ENCODE measurements around the gene MYO5A. TPM values are rescaled to one million over a fixed set of nuclear protein-coding genes. Genes with fewer than 3 reads are reported as not detected.

Gene MYO5A
- polyA plus RNA-seq, 1 donor (not counting 4 experiments of a cell fraction or from before 2014, with no cell fraction given): 53.8 TPM

GRCh38 chr15:52532427-52532826 lies 3.7 kb upstream of the MYO5A start:
- DNase-seq (ENCODE audit: low read depth, low spot score) (no peak), FAIRE-seq (no peak)
- TF ChIP-seq CTCF (optimal IDR thresholded peaks at IDR 0.05 in 1 of 3, IDR thresholded peaks at IDR 0.05 in 1 of 3, conservative IDR thresholded peaks at IDR 0.05 in 1 of 3; ENCODE audit: extremely low read depth in 1 of 3, insufficient read depth in 2 of 3, low read length in 3 of 3) (no peak), EZH2 (IDR thresholded peaks at IDR 0.05; ENCODE audit: low read length) (no peak)
- Histone ChIP-seq H3K9ac (ENCODE audit: control insufficient read depth, extremely low read depth, insufficient read depth, low read length) (no peak overlapping the region), H3K79me2 (ENCODE audit: control insufficient read depth, insufficient read depth, low read length) (peaks cover 9% of the 10 kb centered on the region), H3K9me3 (ENCODE audit: control insufficient read depth, low read depth, low read length) (no peaks in the 10 kb centered on the region), H3K27ac (ENCODE audit: control insufficient read depth, insufficient read depth, low read length) (no peak overlapping the region), H3K4me1 (ENCODE audit: control insufficient read depth, extremely low read depth, insufficient read depth, low read length) (peaks cover 11% of the 10 kb centered on the region), H3K27me3 (ENCODE audit: control insufficient read depth, extremely low read depth, insufficient read depth, low read length) (no peaks in the 10 kb centered on the region), H4K20me1 (ENCODE audit: control insufficient read depth, extremely low read depth, insufficient read depth, low read length) (no peaks in the 10 kb centered on the region), H3K36me3 (ENCODE audit: control insufficient read depth in 2 of 2, extremely low read depth in 1 of 2, insufficient read depth in 2 of 2, low read length in 2 of 2) (no peaks in the 10 kb centered on the region), H2AFZ (ENCODE audit: control insufficient read depth, low read length) (no peak overlapping the region), H3K4me3 (ENCODE audit: control insufficient read depth in 2 of 3, extremely low read depth in 1 of 3, insufficient read depth in 2 of 3, low read depth in 1 of 3, low read length in 3 of 3) (no peak overlapping the region), H3K9me1 (ENCODE audit: control insufficient read depth, extremely low read depth, insufficient read depth, low read length) (no peaks in the 10 kb centered on the region), H3K4me2 (ENCODE audit: control insufficient read depth, extremely low read depth, insufficient read depth, low read depth, low read length) (no peak overlapping the region)
- dilution Hi-C loops (cut with MboI; ENCODE audit: extremely low pct_ligation_motif_present, low sequenced_read_pairs): no loop called here

GRCh38 chr15:52529940-52530339 lies 1.3 kb upstream of the MYO5A start:
- Histone ChIP-seq H3K9ac (ENCODE audit: control insufficient read depth, extremely low read depth, insufficient read depth, low read length) (no peak overlapping the region), H3K4me2 (ENCODE audit: control insufficient read depth, extremely low read depth, insufficient read depth, low read depth, low read length) (peak overlapping the region; percentile 91), H3K36me3 (ENCODE audit: control insufficient read depth in 2 of 2, extremely low read depth in 1 of 2, insufficient read depth in 2 of 2, low read length in 2 of 2) (no peaks in the 10 kb centered on the region), H4K20me1 (ENCODE audit: control insufficient read depth, extremely low read depth, insufficient read depth, low read length) (no peaks in the 10 kb centered on the region), H3K27me3 (ENCODE audit: control insufficient read depth, extremely low read depth, insufficient read depth, low read length) (no peaks in the 10 kb centered on the region), H3K9me1 (ENCODE audit: control insufficient read depth, extremely low read depth, insufficient read depth, low read length) (no peaks in the 10 kb centered on the region), H3K4me3 (ENCODE audit: control insufficient read depth in 2 of 3, extremely low read depth in 1 of 3, insufficient read depth in 2 of 3, low read depth in 1 of 3, low read length in 3 of 3) (peak overlapping the region in 1 of 3 experiments; percentile 83), H3K4me1 (ENCODE audit: control insufficient read depth, extremely low read depth, insufficient read depth, low read length) (peaks cover 23% of the 10 kb centered on the region), H3K79me2 (ENCODE audit: control insufficient read depth, insufficient read depth, low read length) (peaks cover 32% of the 10 kb centered on the region), H3K27ac (ENCODE audit: control insufficient read depth, insufficient read depth, low read length) (no peak overlapping the region), H3K9me3 (ENCODE audit: control insufficient read depth, low read depth, low read length) (no peaks in the 10 kb centered on the region), H2AFZ (ENCODE audit: control insufficient read depth, low read length) (no peak overlapping the region)
- no peak for DNase-seq (ENCODE audit: low read depth, low spot score)
- no peak for FAIRE-seq
- no peak for TF ChIP-seq EZH2 (IDR thresholded peaks at IDR 0.05; ENCODE audit: low read length)
- dilution Hi-C loops (cut with MboI; ENCODE audit: extremely low pct_ligation_motif_present, low sequenced_read_pairs): no loop called here

- H4K20me1 ChIP-seq (ENCODE audit: control insufficient read depth, extremely low read depth, insufficient read depth, low read length): no peaks in the 10 kb centered on the region
- peaks cover 37% of the 10 kb centered on the region for H3K79me2 ChIP-seq (ENCODE audit: control insufficient read depth, insufficient read depth, low read length)
- peak overlapping the region; percentile 92 for H2AFZ ChIP-seq (ENCODE audit: control insufficient read depth, low read length)
- no peaks in the 10 kb centered on the region for H3K36me3 ChIP-seq (ENCODE audit: control insufficient read depth in 2 of 2, extremely low read depth in 1 of 2, insufficient read depth in 2 of 2, low read length in 2 of 2)
- TF ChIP-seq EZH2 (IDR thresholded peaks at IDR 0.05; ENCODE audit: low read length) (no peak), CTCF (optimal IDR thresholded peaks at IDR 0.05 in 1 of 3, IDR thresholded peaks at IDR 0.05 in 1 of 3, conservative IDR thresholded peaks at IDR 0.05 in 1 of 3; ENCODE audit: extremely low read depth in 1 of 3, insufficient read depth in 2 of 3, low read length in 3 of 3) (no peak)
- H3K27ac ChIP-seq (ENCODE audit: control insufficient read depth, insufficient read depth, low read length): peak overlapping the region; percentile 34
- H3K27me3 ChIP-seq (ENCODE audit: control insufficient read depth, extremely low read depth, insufficient read depth, low read length): no peaks in the 10 kb centered on the region
- dilution Hi-C loops (cut with MboI; ENCODE audit: extremely low pct_ligation_motif_present, low sequenced_read_pairs): no loop called here
- H3K4me2 ChIP-seq (ENCODE audit: control insufficient read depth, extremely low read depth, insufficient read depth, low read depth, low read length): peak overlapping the region; percentile 91
- peak overlapping the region; percentile 57 to 83 (median 78) for H3K4me3 ChIP-seq (ENCODE audit: control insufficient read depth in 2 of 3, extremely low read depth in 1 of 3, insufficient read depth in 2 of 3, low read depth in 1 of 3, low read length in 3 of 3)
- H3K9me3 ChIP-seq (ENCODE audit: control insufficient read depth, low read depth, low read length): no peaks in the 10 kb centered on the region
- H3K9ac ChIP-seq (ENCODE audit: control insufficient read depth, extremely low read depth, insufficient read depth, low read length): peak overlapping the region; percentile 70
- FAIRE-seq: no peak
- H3K4me1 ChIP-seq (ENCODE audit: control insufficient read depth, extremely low read depth, insufficient read depth, low read length): peaks cover 28% of the 10 kb centered on the region
- no peaks in the 10 kb centered on the region for H3K9me1 ChIP-seq (ENCODE audit: control insufficient read depth, extremely low read depth, insufficient read depth, low read length)
- DNase-seq (ENCODE audit: low read depth, low spot score): no peak
Observed at GRCh38 chr15:52529341-52529924, 753 bp upstream of the MYO5A start.
